AG04450 (cell line): Measurements from ENCODE around the gene LONP2. TPM values are rescaled to one million over a fixed set of nuclear protein-coding genes. Genes with fewer than 3 reads are reported as not detected.

Source experiments
- CTCF ChIA-PET: fragments of 300-600, 350-600 bp; formaldehyde crosslinking; extraction: SDS; loops from one replicate; lab custom pipeline; 2022; ENCODE audit warnings: antibody characterized with exemption, inconsistent platforms; lab: Charles Lee
- POLR2A ChIA-PET: fragments of 350-600 bp; formaldehyde crosslinking; extraction: SDS; loops from one replicate; lab custom pipeline; 2021; ENCODE audit warnings: antibody characterized with exemption, inconsistent platforms; lab: Yijun Ruan, JAX
- DNase-seq: peaks from one replicate; pipeline ENCODE4 v3.0.0-alpha.2; 2011; ENCODE audit warnings: low read depth, low spot score
- H3K27ac ChIP-seq: one replicate; pipeline ENCODE4 v1.5.1; 2012; ENCODE audit warnings: low read depth, low read length, control low read depth
- H3K27me3 ChIP-seq: one replicate; pipeline ENCODE4 v1.6.0; 2012; ENCODE audit warnings: low read length; ENCODE audit not compliant: control insufficient read depth, insufficient read depth
- H3K4me3 ChIP-seq: 2 replicates; pipeline ENCODE4 v1.5.1; 2011; ENCODE audit warnings: mild to moderate bottlenecking, low read depth, low read length, control low read depth
- H3K9me3 ChIP-seq: 2 replicates; pipeline ENCODE4 v1.5.1; 2012; ENCODE audit warnings: low read length; ENCODE audit not compliant: control insufficient read depth, insufficient read depth
- polyA plus RNA-seq: library from polyadenylated mRNA; depleted of rRNA; stranded (reverse); fragments of >200 nt; gene quantifications from 2 replicates; pipeline ENCODE4 v1.2.3, GENCODE V29; 2011
- TF ChIP-seq, protein P1 (sequence below): IDR thresholded peaks from 2 replicates; pipeline ENCODE4 v1.5.1; 2011; ENCODE audit warnings: low read depth, low read length, control low read depth, inconsistent platforms

Gene LONP2
- polyA plus RNA-seq, 1 experiment: 63.7 TPM

DNA sequence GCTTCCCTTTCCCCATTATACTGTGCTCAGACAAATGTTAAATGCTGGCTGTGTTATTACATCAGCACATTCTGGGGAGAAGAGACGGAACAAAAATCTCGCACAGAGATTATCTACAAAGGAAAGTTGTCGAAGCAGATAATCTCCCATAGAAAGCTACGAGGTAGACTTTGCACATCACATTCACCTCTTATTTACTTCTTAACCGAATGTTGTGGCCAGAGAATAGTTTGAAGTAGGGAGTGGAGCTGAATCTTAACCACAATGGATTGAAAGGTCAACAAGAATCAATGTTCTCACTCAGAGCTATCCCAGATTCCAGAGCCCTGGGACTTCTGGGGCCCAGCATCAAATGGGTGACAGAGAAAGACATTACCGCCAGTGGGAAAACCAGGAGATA is 28.4 kb upstream of the LONP2 start:
- Histone ChIP-seq H3K27ac (no peak overlapping the region), H3K9me3 (no peaks in the 10 kb centered on the region), H3K27me3 (peaks cover 21% of the 10 kb centered on the region), H3K4me3 (no peak overlapping the region)
- no peak for DNase-seq
- ChIA-PET POLR2A (no interaction called here), CTCF (interaction anchor here (1.4 kb wide), 1 partner anchor 414 kb away, joined by 3 read pairs; no protein-coding TSS in a partner anchor)
- TF ChIP-seq, protein P1, sequence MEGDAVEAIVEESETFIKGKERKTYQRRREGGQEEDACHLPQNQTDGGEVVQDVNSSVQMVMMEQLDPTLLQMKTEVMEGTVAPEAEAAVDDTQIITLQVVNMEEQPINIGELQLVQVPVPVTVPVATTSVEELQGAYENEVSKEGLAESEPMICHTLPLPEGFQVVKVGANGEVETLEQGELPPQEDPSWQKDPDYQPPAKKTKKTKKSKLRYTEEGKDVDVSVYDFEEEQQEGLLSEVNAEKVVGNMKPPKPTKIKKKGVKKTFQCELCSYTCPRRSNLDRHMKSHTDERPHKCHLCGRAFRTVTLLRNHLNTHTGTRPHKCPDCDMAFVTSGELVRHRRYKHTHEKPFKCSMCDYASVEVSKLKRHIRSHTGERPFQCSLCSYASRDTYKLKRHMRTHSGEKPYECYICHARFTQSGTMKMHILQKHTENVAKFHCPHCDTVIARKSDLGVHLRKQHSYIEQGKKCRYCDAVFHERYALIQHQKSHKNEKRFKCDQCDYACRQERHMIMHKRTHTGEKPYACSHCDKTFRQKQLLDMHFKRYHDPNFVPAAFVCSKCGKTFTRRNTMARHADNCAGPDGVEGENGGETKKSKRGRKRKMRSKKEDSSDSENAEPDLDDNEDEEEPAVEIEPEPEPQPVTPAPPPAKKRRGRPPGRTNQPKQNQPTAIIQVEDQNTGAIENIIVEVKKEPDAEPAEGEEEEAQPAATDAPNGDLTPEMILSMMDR: no peak

DNA sequence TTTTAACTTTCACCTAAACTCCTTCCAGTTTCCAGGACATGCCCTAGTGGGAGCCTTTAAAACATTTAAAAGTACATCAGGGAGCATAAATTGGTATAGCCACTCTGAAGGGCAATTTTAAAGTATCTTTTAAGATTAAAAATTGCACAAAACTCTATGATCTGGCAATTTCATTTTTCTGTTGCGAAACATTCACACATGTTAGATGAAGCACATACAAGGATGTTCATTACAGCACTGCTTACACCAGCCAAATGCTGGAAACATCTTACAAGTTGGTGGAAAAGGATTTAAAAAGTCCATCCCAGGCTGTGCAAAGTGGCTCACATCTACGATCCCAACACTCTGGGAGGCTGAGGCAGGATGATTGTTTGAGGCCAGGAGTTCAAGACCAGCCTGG is 26.4 kb upstream of the LONP2 start:
- H3K27ac ChIP-seq: no peak overlapping the region
- H3K4me3 ChIP-seq: no peak overlapping the region
- no peaks in the 10 kb centered on the region for H3K9me3 ChIP-seq
- TF ChIP-seq, protein P1: no peak
- ChIA-PET CTCF (no interaction called here), POLR2A (no interaction called here)
- peaks cover 26% of the 10 kb centered on the region for H3K27me3 ChIP-seq
- DNase-seq: no peak

DNA sequence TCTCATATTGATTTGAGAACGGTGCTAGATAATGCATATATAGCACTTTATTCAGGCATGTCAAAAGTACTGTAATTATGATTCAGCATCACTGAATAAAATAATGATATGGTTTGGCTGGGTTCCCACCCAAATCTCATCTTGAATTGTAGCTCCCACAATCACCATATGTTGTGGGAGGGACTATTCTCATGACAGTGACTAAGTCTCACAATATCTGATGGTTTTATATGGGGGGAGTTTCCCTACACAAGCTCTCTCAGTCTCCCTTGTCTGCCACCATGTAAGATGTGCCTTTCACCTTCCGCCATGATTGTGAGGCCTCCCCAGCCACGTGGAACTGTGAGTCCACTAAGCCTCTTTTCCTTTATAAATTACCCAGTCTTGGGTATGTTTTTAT is 25.6 kb upstream of the LONP2 start:
- no peak overlapping the region for H3K4me3 ChIP-seq
- no peaks in the 10 kb centered on the region for H3K9me3 ChIP-seq
- CTCF ChIA-PET: interaction anchor here (0.6 to 1.1 kb wide), 3 partner anchors 412 to 1077 kb away, joined by 3 to 5 read pairs (median 5); no protein-coding TSS in a partner anchor
- TF ChIP-seq, protein P1: no peak
- H3K27ac ChIP-seq: no peak overlapping the region
- peaks cover 27% of the 10 kb centered on the region for H3K27me3 ChIP-seq
- no peak for DNase-seq
- POLR2A ChIA-PET: no interaction called here

DNA sequence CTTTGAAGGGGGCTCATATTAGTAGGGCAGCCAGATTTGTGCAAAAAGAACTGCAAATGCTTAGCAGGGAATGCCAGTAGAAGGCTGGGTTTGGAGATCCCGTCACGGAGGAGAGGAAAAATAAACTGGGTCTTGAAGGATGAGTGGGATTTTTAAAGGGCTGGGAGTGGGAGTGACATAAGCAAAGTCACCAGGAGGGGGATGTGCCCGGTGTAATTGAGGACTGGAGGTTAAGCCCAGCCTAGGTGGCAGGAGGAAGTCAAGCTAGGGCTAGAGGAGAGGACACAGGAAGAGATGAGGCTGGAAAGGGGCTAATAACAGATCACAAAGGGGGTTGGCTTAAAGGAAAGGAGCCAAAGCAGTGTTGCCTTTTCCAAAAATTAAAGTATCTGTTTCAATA is 23.2 kb upstream of the LONP2 start:
- DNase-seq: no peak
- H3K9me3 ChIP-seq: no peaks in the 10 kb centered on the region
- H3K4me3 ChIP-seq: no peak overlapping the region
- TF ChIP-seq, protein P1: no peak
- peaks cover 19% of the 10 kb centered on the region for H3K27me3 ChIP-seq
- CTCF ChIA-PET: no interaction called here
- POLR2A ChIA-PET: no interaction called here
- H3K27ac ChIP-seq: no peak overlapping the region

DNA sequence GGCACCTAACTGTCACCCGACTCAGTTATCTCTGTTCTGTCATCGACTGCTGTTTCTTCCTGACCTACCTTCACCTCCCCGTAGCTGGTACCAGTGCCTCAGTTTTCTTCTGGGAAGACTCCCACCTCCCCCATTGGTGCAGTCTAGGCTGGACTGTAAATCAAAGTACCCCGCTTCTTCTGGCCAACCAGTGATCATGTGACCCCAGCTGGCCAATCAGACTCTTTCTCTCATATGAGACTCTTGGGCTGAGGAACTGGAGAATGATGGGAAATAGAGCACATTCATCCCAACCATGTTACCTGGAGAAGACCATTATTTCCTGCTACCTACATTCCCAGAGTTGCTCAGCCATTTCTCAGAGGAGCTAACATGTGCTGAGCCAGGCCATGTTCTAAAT is 20.6 kb upstream of the LONP2 start:
- CTCF ChIA-PET: no interaction called here

More for the DNA sequence above, 20.6 kb upstream of the LONP2 start:
- no peak overlapping the region for H3K27ac ChIP-seq
- POLR2A ChIA-PET: no interaction called here
- DNase-seq: no peak
- TF ChIP-seq, protein P1: no peak
- H3K9me3 ChIP-seq: no peaks in the 10 kb centered on the region
- H3K27me3 ChIP-seq: peaks cover 15% of the 10 kb centered on the region
- no peak overlapping the region for H3K4me3 ChIP-seq
